Lung (tissue), 12 donors: ENCODE results near the gene TGFB2. TPM values are rescaled to one million over a fixed set of nuclear protein-coding genes. Genes with fewer than 3 reads are reported as not detected.
A peak's percentile ranks its signal among the peaks of the same experiment; 100 is the strongest.

Source experiments
- ATAC-seq: fragments of 200-7000 bp; cut with Tn5 transposase; one replicate; pipeline ENCODE4 v1.9.1; 2020; ENCODE audit warnings: moderate number of reproducible peaks; ENCODE audit not compliant: insufficient read depth, low FRiP score
- DNase-seq, 3 donors: peaks; one replicate each; pipeline ENCODE4 v3.0.0-alpha.2; 2013 to 2017
- H3K27ac ChIP-seq, 2 donors: one replicate each; pipeline ENCODE4 v1.5.1; 2013; ENCODE audit warnings: mild to moderate bottlenecking in 2 of 2, moderate library complexity in 2 of 2, control low read depth in 1 of 2, inconsistent platforms in 1 of 2, low read depth in 1 of 2, low read length in 1 of 2
- H3K27me3 ChIP-seq, 3 donors: one replicate each; pipeline ENCODE4 v1.5.1; 2013; ENCODE audit warnings: low read length in 2 of 3; ENCODE audit not compliant: control insufficient read depth in 3 of 3, insufficient read depth in 3 of 3
- H3K36me3 ChIP-seq, 4 donors: one replicate each; pipeline ENCODE4 v1.5.1; 2013; ENCODE audit warnings: low read length in 4 of 4, mild to moderate bottlenecking in 1 of 4, moderate library complexity in 1 of 4; ENCODE audit not compliant: control insufficient read depth in 4 of 4, insufficient read depth in 4 of 4
- H3K4me1 ChIP-seq, 5 donors: one replicate each; pipeline ENCODE4 v1.5.1; 2013; ENCODE audit warnings: low read length in 5 of 5, mild to moderate bottlenecking in 2 of 5, moderate library complexity in 1 of 5; ENCODE audit not compliant: control insufficient read depth in 5 of 5, insufficient read depth in 5 of 5
- H3K4me3 ChIP-seq: one replicate; pipeline ENCODE4 v1.5.1; 2013; ENCODE audit warnings: mild to moderate bottlenecking, control low read depth, moderate library complexity
- H3K9ac ChIP-seq, 2 donors: one replicate each; pipeline ENCODE4 v1.5.1; 2013; ENCODE audit warnings: low read length in 2 of 2, control low read depth in 1 of 2; ENCODE audit not compliant: insufficient read depth in 1 of 2
- H3K9me3 ChIP-seq, 4 donors: one replicate each; pipeline ENCODE4 v1.5.1; 2013; ENCODE audit warnings: low read length in 3 of 4, mild to moderate bottlenecking in 1 of 4, moderate library complexity in 1 of 4; ENCODE audit not compliant: control insufficient read depth in 4 of 4, insufficient read depth in 3 of 4
- CTCF ChIP-seq: IDR thresholded peaks from 2 replicates; pipeline ENCODE4 v1.5.1; 2012; ENCODE audit warnings: mild to moderate bottlenecking; ENCODE audit errors: control extremely low read depth, extremely low read depth
- WGBS, 2 donors: extraction: QIAGEN DNeasy Blood & Tissue Kit; methylation state at CpG; one replicate each; pipeline ENCODE4 v1.1.7; 2013; 5-methylcytosine and 5-hydroxymethylcytosine counted together
- polyA plus RNA-seq, 2 donors: library from polyadenylated mRNA; stranded (reverse); fragments of 200-250 nt; gene quantifications; one replicate each; pipeline ENCODE4 v1.2.1, GENCODE V29; 2013
- total RNA-seq, 2 donors: library from RNA; depleted of rRNA in 1 of 2; stranded (reverse); fragments of >200 nt in 1 of 2; gene quantifications; one replicate each; pipeline ENCODE4 v1.2.1, GENCODE V29; 2014 to 2021
- donor health status: control.
- donor health status: control.
- donor health status: Bipolar disorder and iron deficiency.
- donor health status: healthy.
- donor health status: DM: yes; HTN: yes; CAD: no.

The TGFB2 gene
- total and polyA plus RNA-seq, 4 donors: 1.9 to 53.7 (median 3.8) TPM

- no peaks in the 10 kb centered on the region for H3K27me3 ChIP-seq
- 59 to 69% methylated on average over 3 of the region's 3 CpGs for WGBS, 2 donors
- peaks cover 0 to 3% (median 0%) of the 10 kb centered on the region in 4 donors for H3K36me3 ChIP-seq
- H3K27ac ChIP-seq: no peak overlapping the region
- peak; percentile 45 to 79 (median 76) for DNase-seq
- TF ChIP-seq CTCF: no peak
- no peak overlapping the region for H3K4me3 ChIP-seq
- H3K9me3 ChIP-seq: no peaks in the 10 kb centered on the region
- H3K4me1 ChIP-seq: peaks cover 2 to 53% (median 29%) of the 10 kb centered on the region in 5 donors
- no peak for ATAC-seq
- no peak overlapping the region for H3K9ac ChIP-seq
Measured at GRCh38 chr1:218390618-218391017, 45.5 kb downstream of the TGFB2 start.

- H3K36me3 ChIP-seq: peaks cover 0 to 4% (median 0%) of the 10 kb centered on the region in 4 donors
- no peak overlapping the region for H3K4me3 ChIP-seq
- H3K9me3 ChIP-seq: no peaks in the 10 kb centered on the region
- no peak overlapping the region for H3K27ac ChIP-seq
- DNase-seq (no peak), ATAC-seq (no peak)
- WGBS, 2 donors: 81 to 83% methylated on average over 4 of the region's 4 CpGs
- peaks cover 2 to 51% (median 29%) of the 10 kb centered on the region in 5 donors for H3K4me1 ChIP-seq
- TF ChIP-seq CTCF: no peak
- no peak overlapping the region for H3K9ac ChIP-seq
- no peaks in the 10 kb centered on the region for H3K27me3 ChIP-seq
Measured at GRCh38 chr1:218392780-218393179, 47.6 kb downstream of the TGFB2 start.

GRCh38 chr1:218394416-218394815 lies 49.3 kb downstream of the TGFB2 start:
- H3K4me1 ChIP-seq: peaks cover 2 to 40% (median 19%) of the 10 kb centered on the region in 5 donors
- DNase-seq (peak in 1 of 3 donors; percentile 37), ATAC-seq (no peak)
- WGBS, 2 donors: 92 to 93% methylated on average over 11 of the region's 11 CpGs
- H3K27me3 ChIP-seq: no peaks in the 10 kb centered on the region
- no peak overlapping the region for H3K27ac ChIP-seq
- no peak for TF ChIP-seq CTCF
- H3K9me3 ChIP-seq: no peaks in the 10 kb centered on the region
- no peak overlapping the region for H3K9ac ChIP-seq
- H3K4me3 ChIP-seq: no peak overlapping the region
- peaks cover 0 to 8% (median 0%) of the 10 kb centered on the region in 4 donors for H3K36me3 ChIP-seq

GRCh38 chr1:218394989-218395388 lies 49.9 kb downstream of the TGFB2 start:
- Histone ChIP-seq H3K4me3 (no peak overlapping the region), H3K9ac (no peak overlapping the region), H3K9me3 (no peaks in the 10 kb centered on the region), H3K27me3 (no peaks in the 10 kb centered on the region), H3K36me3 (peaks cover 0 to 8% (median 0%) of the 10 kb centered on the region in 4 donors), H3K27ac (no peak overlapping the region), H3K4me1 (peaks cover 2 to 35% (median 13%) of the 10 kb centered on the region in 5 donors)
- 97% methylated on average over 2 of the region's 2 CpGs for WGBS, 2 donors
- no peak for ATAC-seq
- no peak for DNase-seq
- TF ChIP-seq CTCF: no peak
